ENCODE measurements around the gene RPS6KA2.
A peak's percentile ranks its signal among the peaks of the same experiment; 100 is the strongest.

The RPS6KA2 gene

GRCh38 chr6:166630462-166630861, 3.4 kb upstream of the RPS6KA2 start:
- Mint-ChIP-seq H3K27ac (no peak overlapping the region), H3K9me3 (peaks cover 3% of the 10 kb centered on the region), H3K36me3 (ENCODE audit: low read depth) (no peaks in the 10 kb centered on the region), H3K27me3 (ENCODE audit: low read depth) (peaks cover 61% of the 10 kb centered on the region), H3K4me1 (peaks cover 21% of the 10 kb centered on the region), H3K4me3 (no peak overlapping the region)
- TF ChIP-seq CTCF (IDR thresholded peaks at IDR 0.05; ENCODE audit: unreplicated experiment in 3 of 3) = no peak

GRCh38 chr6:166629628-166630027, 2.6 kb upstream of the RPS6KA2 start:
- peak overlapping the region; percentile 24 to 88 (median 50) for H3K4me3 Mint-ChIP-seq
- H3K27ac Mint-ChIP-seq = no peak overlapping the region
- peaks cover 66% of the 10 kb centered on the region for H3K27me3 Mint-ChIP-seq (ENCODE audit: low read depth)
- H3K36me3 Mint-ChIP-seq (ENCODE audit: low read depth) = no peaks in the 10 kb centered on the region
- peaks cover 3% of the 10 kb centered on the region for H3K9me3 Mint-ChIP-seq
- TF ChIP-seq CTCF (IDR thresholded peaks at IDR 0.05; ENCODE audit: unreplicated experiment in 3 of 3) = no peak
- H3K4me1 Mint-ChIP-seq = peaks cover 26% of the 10 kb centered on the region

- Mint-ChIP-seq H3K27ac (peak overlapping the region; percentile 73 to 98 (median 97)), H3K36me3 (ENCODE audit: low read depth) (no peaks in the 10 kb centered on the region), H3K9me3 (peaks cover 3% of the 10 kb centered on the region), H3K4me3 (peak overlapping the region; percentile 85 to 92 (median 88)), H3K27me3 (ENCODE audit: low read depth) (peaks cover 70% of the 10 kb centered on the region), H3K4me1 (peaks cover 21% of the 10 kb centered on the region)
- TF ChIP-seq CTCF (IDR thresholded peaks at IDR 0.05; ENCODE audit: unreplicated experiment in 3 of 3) = no peak
Observed at GRCh38 chr6:166627875-166628801, 1.1 kb upstream of the RPS6KA2 start.

- H3K27me3 Mint-ChIP-seq (ENCODE audit: low read depth) = peaks cover 71% of the 10 kb centered on the region
- H3K9me3 Mint-ChIP-seq = no peaks in the 10 kb centered on the region
- peaks cover 21% of the 10 kb centered on the region for H3K4me1 Mint-ChIP-seq
- no peaks in the 10 kb centered on the region for H3K36me3 Mint-ChIP-seq (ENCODE audit: low read depth)
- peak overlapping the region; percentile 86 to 91 (median 86) for H3K4me3 Mint-ChIP-seq
- no peak for TF ChIP-seq CTCF (IDR thresholded peaks at IDR 0.05; ENCODE audit: unreplicated experiment in 3 of 3)
- H3K27ac Mint-ChIP-seq = peak overlapping the region in 2 of 3 experiments; percentile 0 to 9
Observed at GRCh38 chr6:166626177-166627032, 646 bp downstream of the RPS6KA2 start.

- H3K9me3 Mint-ChIP-seq = no peaks in the 10 kb centered on the region
- TF ChIP-seq CTCF (IDR thresholded peaks at IDR 0.05; ENCODE audit: unreplicated experiment in 3 of 3) = no peak
- peak overlapping the region; percentile 86 to 91 (median 86) for H3K4me3 Mint-ChIP-seq
- peaks cover 25% of the 10 kb centered on the region for H3K4me1 Mint-ChIP-seq
- H3K27ac Mint-ChIP-seq = no peak overlapping the region
- peaks cover 61% of the 10 kb centered on the region for H3K27me3 Mint-ChIP-seq (ENCODE audit: low read depth)
- H3K36me3 Mint-ChIP-seq (ENCODE audit: low read depth) = no peaks in the 10 kb centered on the region
Observed at GRCh38 chr6:166625356-166625755, 1.7 kb downstream of the RPS6KA2 start.
